HL-60 (cell line): Measurements from ENCODE around the gene MERTK.

Experiments used
- DNase-seq, 2 experiments: peaks; one replicate each; pipeline ENCODE4 v3.0.0-alpha.2; 2010 to 2020; ENCODE audit warnings: low read depth in 1 of 2, low spot score in 1 of 2
- H3K27ac ChIP-seq: fragments of 250-450 bp; sonication (Bioruptor Pico); replicated peaks from 2 replicates; pipeline ENCODE4 v1.5.1; 2020; ENCODE audit warnings: mild to moderate bottlenecking, moderate library complexity
- H3K27me3 ChIP-seq: fragments of 250-450 bp; sonication (Bioruptor Pico); 2 replicates; pipeline ENCODE4 v1.5.1; 2021; ENCODE audit warnings: mild to moderate bottlenecking, moderate library complexity; ENCODE audit not compliant: insufficient read depth, poor library complexity, severe bottlenecking
- H3K4me3 ChIP-seq: replicated peaks from 2 replicates; pipeline ENCODE4 v1.5.1; 2011; ENCODE audit warnings: mild to moderate bottlenecking, control low read depth, low read length; ENCODE audit not compliant: insufficient read depth
- GABPA ChIP-seq: IDR thresholded peaks from 2 replicates; pipeline ENCODE4 v1.6.1; 2012; ENCODE audit warnings: low read depth
- POLR2AphosphoS5 ChIP-seq: IDR thresholded peaks from 2 replicates; pipeline ENCODE4 v1.6.1; 2012; ENCODE audit warnings: low read depth
- REST ChIP-seq: IDR thresholded peaks from 2 replicates; pipeline ENCODE4 v1.6.1; 2012; ENCODE audit warnings: low read depth; ENCODE audit not compliant: insufficient replicate concordance
- SPI1 ChIP-seq: IDR thresholded peaks from 2 replicates; pipeline ENCODE4 v1.6.1; 2012; ENCODE audit warnings: low read depth, mild to moderate bottlenecking, borderline replicate concordance
- TF ChIP-seq, protein P1 (sequence below): IDR thresholded peaks from one replicate; pipeline ENCODE4 v1.5.1; 2011; ENCODE audit warnings: low read length, control low read depth, inconsistent platforms; ENCODE audit not compliant: insufficient read depth

MERTK gene

GRCh38 chr2:111999809-112000208, 101.4 kb downstream of the MERTK start:
- no peak overlapping the region for H3K27ac ChIP-seq
- DNase-seq = no peak
- H3K4me3 ChIP-seq = no peak overlapping the region
- no peaks in the 10 kb centered on the region for H3K27me3 ChIP-seq
- TF ChIP-seq SPI1 = no peak
- TF ChIP-seq REST = no peak
- TF ChIP-seq, protein P1, sequence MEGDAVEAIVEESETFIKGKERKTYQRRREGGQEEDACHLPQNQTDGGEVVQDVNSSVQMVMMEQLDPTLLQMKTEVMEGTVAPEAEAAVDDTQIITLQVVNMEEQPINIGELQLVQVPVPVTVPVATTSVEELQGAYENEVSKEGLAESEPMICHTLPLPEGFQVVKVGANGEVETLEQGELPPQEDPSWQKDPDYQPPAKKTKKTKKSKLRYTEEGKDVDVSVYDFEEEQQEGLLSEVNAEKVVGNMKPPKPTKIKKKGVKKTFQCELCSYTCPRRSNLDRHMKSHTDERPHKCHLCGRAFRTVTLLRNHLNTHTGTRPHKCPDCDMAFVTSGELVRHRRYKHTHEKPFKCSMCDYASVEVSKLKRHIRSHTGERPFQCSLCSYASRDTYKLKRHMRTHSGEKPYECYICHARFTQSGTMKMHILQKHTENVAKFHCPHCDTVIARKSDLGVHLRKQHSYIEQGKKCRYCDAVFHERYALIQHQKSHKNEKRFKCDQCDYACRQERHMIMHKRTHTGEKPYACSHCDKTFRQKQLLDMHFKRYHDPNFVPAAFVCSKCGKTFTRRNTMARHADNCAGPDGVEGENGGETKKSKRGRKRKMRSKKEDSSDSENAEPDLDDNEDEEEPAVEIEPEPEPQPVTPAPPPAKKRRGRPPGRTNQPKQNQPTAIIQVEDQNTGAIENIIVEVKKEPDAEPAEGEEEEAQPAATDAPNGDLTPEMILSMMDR = no peak
- no peak for TF ChIP-seq POLR2AphosphoS5
- no peak for TF ChIP-seq GABPA

DNA sequence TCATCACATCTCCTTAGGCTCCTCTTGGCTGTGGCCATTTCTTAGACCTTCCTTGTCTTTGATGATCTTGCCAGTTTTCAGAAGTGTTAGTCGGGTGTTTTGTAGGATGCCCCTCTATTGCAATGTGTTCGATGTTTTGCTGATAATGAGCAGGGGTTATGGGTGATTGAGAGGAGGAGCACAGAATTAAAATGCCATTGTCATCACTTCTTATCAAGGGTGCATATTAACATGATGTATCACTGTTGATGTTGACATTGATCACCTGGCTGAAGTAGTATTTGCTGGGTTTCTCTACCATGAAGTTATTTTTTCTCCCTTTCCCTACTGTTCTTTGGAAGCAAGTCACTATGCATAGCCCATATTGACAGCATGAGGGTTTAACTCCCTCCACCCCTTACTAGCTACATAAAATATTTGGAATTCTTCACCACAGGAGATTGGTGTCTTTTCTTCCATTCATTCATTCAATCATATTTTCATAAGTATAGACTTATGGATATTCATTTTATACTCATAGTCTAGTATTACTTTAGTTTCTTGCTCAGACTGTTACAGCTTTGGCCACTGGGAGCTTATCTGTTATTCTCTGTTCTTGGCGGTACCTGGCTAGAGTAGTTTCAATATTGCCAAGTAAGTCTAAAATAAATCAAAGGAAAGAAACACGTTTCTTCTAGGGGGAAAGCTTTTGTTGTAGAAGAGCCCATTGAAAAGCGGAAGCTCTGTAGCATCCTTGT, 102.2 kb downstream of the MERTK start:
- Histone ChIP-seq H3K27me3 (no peaks in the 10 kb centered on the region), H3K27ac (0 out of 2 replicates have a peak overlapping the region, but pooled peaks have one; percentile 10), H3K4me3 (no peak overlapping the region)
- no peak for DNase-seq
- TF ChIP-seq, protein P1 = no peak
- TF ChIP-seq SPI1 (no peak), REST (no peak), POLR2AphosphoS5 (no peak), GABPA (no peak)

- Histone ChIP-seq H3K27me3 (no peaks in the 10 kb centered on the region), H3K27ac (peak overlapping the region; percentile 48), H3K4me3 (no peak overlapping the region)
- peak in 1 of 2 experiments; percentile 82 for DNase-seq
- TF ChIP-seq POLR2AphosphoS5 (peak; percentile 39; the same call in 1 of the 2 replicates), REST (no peak), GABPA (no peak), SPI1 (peak; percentile 75; the same call in 1 of the 2 replicates)
- TF ChIP-seq, protein P1 = no peak
Observed at GRCh38 chr2:112001136-112001715, 102.8 kb downstream of the MERTK start.
